ENCODE measurements around the gene HYCC1. TPM values are rescaled to one million over a fixed set of nuclear protein-coding genes. Genes with fewer than 3 reads are reported as not detected.

Gene HYCC1
- total RNA-seq, 1 experiment from 2014 or later: 125 TPM

DNA sequence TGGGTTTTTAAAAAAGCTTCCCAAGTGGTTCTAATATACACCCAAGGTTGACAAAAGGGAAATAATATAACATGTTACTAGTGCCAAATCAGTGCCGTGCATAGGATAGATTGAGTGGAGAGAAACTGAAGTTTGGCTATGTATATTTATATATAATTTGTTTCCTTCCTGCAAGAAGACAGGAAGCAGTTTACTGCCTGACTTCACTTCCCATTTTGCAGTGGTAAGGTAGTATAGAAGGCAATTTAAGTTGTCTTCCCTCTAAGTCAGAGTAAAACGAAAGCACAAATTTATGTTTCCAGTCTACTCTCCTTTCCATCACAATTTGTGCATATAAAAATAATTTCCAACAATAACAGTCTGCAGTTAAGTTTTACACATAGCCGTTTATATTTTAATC, 3.4 kb upstream of the HYCC1 start:
- ChIA-PET CTCF (interaction anchor here (3.4 kb wide), 1 partner anchor 9 kb away, joined by 10 read pairs; no protein-coding TSS in a partner anchor), POLR2A (no interaction called here)
- H3K36me3 Mint-ChIP-seq: no peaks in the 10 kb centered on the region
- DNase-seq (ENCODE audit: low spot score) (no peak), ATAC-seq (no peak)
- H3K4me3 Mint-ChIP-seq: no peak overlapping the region
- H3K4me1 Mint-ChIP-seq: peaks cover 22% of the 10 kb centered on the region
- H3K27me3 Mint-ChIP-seq (ENCODE audit: low read depth): peaks cover 2% of the 10 kb centered on the region; the same call in 1 of the 2 replicates
- TF ChIP-seq, protein P1, sequence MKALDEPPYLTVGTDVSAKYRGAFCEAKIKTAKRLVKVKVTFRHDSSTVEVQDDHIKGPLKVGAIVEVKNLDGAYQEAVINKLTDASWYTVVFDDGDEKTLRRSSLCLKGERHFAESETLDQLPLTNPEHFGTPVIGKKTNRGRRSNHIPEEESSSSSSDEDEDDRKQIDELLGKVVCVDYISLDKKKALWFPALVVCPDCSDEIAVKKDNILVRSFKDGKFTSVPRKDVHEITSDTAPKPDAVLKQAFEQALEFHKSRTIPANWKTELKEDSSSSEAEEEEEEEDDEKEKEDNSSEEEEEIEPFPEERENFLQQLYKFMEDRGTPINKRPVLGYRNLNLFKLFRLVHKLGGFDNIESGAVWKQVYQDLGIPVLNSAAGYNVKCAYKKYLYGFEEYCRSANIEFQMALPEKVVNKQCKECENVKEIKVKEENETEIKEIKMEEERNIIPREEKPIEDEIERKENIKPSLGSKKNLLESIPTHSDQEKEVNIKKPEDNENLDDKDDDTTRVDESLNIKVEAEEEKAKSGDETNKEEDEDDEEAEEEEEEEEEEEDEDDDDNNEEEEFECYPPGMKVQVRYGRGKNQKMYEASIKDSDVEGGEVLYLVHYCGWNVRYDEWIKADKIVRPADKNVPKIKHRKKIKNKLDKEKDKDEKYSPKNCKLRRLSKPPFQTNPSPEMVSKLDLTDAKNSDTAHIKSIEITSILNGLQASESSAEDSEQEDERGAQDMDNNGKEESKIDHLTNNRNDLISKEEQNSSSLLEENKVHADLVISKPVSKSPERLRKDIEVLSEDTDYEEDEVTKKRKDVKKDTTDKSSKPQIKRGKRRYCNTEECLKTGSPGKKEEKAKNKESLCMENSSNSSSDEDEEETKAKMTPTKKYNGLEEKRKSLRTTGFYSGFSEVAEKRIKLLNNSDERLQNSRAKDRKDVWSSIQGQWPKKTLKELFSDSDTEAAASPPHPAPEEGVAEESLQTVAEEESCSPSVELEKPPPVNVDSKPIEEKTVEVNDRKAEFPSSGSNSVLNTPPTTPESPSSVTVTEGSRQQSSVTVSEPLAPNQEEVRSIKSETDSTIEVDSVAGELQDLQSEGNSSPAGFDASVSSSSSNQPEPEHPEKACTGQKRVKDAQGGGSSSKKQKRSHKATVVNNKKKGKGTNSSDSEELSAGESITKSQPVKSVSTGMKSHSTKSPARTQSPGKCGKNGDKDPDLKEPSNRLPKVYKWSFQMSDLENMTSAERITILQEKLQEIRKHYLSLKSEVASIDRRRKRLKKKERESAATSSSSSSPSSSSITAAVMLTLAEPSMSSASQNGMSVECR (CRISPR knock-in tag; IDR thresholded peaks at IDR 0.05; ENCODE audit: borderline replicate concordance): no peak
- TF ChIP-seq, protein P2, sequence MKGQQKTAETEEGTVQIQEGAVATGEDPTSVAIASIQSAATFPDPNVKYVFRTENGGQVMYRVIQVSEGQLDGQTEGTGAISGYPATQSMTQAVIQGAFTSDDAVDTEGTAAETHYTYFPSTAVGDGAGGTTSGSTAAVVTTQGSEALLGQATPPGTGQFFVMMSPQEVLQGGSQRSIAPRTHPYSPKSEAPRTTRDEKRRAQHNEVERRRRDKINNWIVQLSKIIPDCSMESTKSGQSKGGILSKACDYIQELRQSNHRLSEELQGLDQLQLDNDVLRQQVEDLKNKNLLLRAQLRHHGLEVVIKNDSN (CRISPR knock-in tag; IDR thresholded peaks at IDR 0.05): no peak
- no peak for TF ChIP-seq TCF7 (CRISPR knock-in tag; IDR thresholded peaks at IDR 0.05; ENCODE audit: low read depth)
- TF ChIP-seq, protein P3, sequence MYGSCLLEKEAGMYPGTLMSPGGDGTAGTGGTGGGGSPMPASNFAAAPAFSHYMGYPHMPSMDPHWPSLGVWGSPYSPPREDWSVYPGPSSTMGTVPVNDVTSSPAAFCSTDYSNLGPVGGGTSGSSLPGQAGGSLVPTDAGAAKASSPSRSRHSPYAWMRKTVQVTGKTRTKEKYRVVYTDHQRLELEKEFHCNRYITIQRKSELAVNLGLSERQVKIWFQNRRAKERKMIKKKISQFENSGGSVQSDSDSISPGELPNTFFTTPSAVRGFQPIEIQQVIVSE (CRISPR knock-in tag; IDR thresholded peaks at IDR 0.05; ENCODE audit: borderline replicate concordance): no peak
- TF ChIP-seq FOXP1 (CRISPR knock-in tag; IDR thresholded peaks at IDR 0.05; ENCODE audit: borderline replicate concordance): no peak
- peaks cover 8% of the 10 kb centered on the region; the same call in 1 of the 2 replicates for H3K9me3 Mint-ChIP-seq
- H3K27ac Mint-ChIP-seq: no peak overlapping the region

DNA sequence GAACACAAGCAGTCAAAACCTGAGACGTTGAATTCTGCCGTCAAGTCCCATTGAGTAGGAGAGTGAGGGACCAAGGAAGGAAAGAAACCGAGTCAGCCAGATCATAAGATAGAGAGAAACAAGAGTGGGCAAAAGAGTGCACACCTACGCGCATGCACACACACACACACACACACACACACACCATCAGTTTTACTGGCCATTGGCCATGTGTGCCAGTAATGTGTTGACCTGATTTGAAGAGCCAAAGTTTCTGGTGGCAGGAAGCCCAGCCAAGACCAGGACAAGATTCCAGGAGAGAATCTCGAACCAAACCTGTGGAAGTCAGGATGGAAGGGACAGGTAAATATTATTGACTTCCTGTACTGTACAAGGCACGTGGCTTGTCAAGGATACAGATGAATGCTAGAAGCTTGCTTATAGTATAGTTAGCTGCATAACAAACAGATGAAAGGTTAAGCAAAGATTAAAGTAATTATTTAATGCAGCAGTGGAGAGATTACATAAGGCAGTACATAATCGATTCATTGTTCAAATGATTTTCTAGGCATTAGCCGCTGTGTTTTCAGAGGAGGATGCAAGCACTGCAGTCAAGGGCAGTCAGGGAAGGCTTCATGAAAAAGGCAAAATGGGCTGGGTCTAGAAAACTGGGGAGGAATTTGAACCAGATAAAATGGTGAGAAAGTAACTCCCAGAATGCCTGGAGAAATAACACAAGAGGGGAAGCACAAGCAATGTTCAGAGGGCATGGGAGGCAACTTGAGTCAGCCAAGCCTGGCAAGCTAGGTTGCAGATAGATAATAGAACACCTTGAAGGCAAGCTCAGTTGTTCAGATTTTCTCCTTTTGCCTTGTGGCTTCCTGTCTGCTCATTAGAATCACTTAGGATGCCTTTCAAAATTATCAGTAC, 2.7 kb upstream of the HYCC1 start:
- no peak overlapping the region for H3K27ac Mint-ChIP-seq
- peaks cover 5% of the 10 kb centered on the region; the same call in 1 of the 2 replicates for H3K9me3 Mint-ChIP-seq
- POLR2A ChIA-PET: interaction anchor here (0.6 kb wide), 1 partner anchor 41 kb away, joined by 3 read pairs; no protein-coding TSS in a partner anchor
- no peaks in the 10 kb centered on the region for H3K36me3 Mint-ChIP-seq
- no peak for DNase-seq (ENCODE audit: low spot score)
- ATAC-seq: no peak
- H3K4me3 Mint-ChIP-seq: no peak overlapping the region
- TF ChIP-seq, protein P4, sequence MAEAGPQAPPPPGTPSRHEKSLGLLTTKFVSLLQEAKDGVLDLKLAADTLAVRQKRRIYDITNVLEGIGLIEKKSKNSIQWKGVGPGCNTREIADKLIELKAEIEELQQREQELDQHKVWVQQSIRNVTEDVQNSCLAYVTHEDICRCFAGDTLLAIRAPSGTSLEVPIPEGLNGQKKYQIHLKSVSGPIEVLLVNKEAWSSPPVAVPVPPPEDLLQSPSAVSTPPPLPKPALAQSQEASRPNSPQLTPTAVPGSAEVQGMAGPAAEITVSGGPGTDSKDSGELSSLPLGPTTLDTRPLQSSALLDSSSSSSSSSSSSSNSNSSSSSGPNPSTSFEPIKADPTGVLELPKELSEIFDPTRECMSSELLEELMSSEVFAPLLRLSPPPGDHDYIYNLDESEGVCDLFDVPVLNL (CRISPR knock-in tag; IDR thresholded peaks at IDR 0.05; ENCODE audit: borderline replicate concordance, low read depth): no peak
- TF ChIP-seq ZNF396 (CRISPR knock-in tag; IDR thresholded peaks at IDR 0.05; ENCODE audit: borderline replicate concordance) (no peak), KAT7 (CRISPR knock-in tag; IDR thresholded peaks at IDR 0.05; ENCODE audit: borderline replicate concordance) (no peak), ZNF317 (CRISPR knock-in tag; IDR thresholded peaks at IDR 0.05; ENCODE audit: borderline replicate concordance, low read depth) (no peak), SOX15 (CRISPR knock-in tag; IDR thresholded peaks at IDR 0.05) (no peak), CBFB (CRISPR knock-in tag; IDR thresholded peaks at IDR 0.05; ENCODE audit: low read depth) (no peak)
- TF ChIP-seq, protein P5, sequence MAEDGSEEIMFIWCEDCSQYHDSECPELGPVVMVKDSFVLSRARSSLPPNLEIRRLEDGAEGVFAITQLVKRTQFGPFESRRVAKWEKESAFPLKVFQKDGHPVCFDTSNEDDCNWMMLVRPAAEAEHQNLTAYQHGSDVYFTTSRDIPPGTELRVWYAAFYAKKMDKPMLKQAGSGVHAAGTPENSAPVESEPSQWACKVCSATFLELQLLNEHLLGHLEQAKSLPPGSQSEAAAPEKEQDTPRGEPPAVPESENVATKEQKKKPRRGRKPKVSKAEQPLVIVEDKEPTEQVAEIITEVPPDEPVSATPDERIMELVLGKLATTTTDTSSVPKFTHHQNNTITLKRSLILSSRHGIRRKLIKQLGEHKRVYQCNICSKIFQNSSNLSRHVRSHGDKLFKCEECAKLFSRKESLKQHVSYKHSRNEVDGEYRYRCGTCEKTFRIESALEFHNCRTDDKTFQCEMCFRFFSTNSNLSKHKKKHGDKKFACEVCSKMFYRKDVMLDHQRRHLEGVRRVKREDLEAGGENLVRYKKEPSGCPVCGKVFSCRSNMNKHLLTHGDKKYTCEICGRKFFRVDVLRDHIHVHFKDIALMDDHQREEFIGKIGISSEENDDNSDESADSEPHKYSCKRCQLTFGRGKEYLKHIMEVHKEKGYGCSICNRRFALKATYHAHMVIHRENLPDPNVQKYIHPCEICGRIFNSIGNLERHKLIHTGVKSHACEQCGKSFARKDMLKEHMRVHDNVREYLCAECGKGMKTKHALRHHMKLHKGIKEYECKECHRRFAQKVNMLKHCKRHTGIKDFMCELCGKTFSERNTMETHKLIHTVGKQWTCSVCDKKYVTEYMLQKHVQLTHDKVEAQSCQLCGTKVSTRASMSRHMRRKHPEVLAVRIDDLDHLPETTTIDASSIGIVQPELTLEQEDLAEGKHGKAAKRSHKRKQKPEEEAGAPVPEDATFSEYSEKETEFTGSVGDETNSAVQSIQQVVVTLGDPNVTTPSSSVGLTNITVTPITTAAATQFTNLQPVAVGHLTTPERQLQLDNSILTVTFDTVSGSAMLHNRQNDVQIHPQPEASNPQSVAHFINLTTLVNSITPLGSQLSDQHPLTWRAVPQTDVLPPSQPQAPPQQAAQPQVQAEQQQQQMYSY (CRISPR knock-in tag; IDR thresholded peaks at IDR 0.05): no peak
- TF ChIP-seq, protein P6, sequence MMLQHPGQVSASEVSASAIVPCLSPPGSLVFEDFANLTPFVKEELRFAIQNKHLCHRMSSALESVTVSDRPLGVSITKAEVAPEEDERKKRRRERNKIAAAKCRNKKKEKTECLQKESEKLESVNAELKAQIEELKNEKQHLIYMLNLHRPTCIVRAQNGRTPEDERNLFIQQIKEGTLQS (CRISPR knock-in tag; conservative IDR thresholded peaks at IDR 0.05): no peak
- TF ChIP-seq, protein P7, sequence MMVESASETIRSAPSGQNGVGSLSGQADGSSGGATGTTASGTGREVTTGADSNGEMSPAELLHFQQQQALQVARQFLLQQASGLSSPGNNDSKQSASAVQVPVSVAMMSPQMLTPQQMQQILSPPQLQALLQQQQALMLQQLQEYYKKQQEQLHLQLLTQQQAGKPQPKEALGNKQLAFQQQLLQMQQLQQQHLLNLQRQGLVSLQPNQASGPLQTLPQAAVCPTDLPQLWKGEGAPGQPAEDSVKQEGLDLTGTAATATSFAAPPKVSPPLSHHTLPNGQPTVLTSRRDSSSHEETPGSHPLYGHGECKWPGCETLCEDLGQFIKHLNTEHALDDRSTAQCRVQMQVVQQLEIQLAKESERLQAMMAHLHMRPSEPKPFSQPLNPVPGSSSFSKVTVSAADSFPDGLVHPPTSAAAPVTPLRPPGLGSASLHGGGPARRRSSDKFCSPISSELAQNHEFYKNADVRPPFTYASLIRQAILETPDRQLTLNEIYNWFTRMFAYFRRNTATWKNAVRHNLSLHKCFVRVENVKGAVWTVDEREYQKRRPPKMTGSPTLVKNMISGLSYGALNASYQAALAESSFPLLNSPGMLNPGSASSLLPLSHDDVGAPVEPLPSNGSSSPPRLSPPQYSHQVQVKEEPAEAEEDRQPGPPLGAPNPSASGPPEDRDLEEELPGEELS (CRISPR knock-in tag; IDR thresholded peaks at IDR 0.05): no peak
- no peaks in the 10 kb centered on the region for H3K27me3 Mint-ChIP-seq (ENCODE audit: low read depth)
- H3K4me1 Mint-ChIP-seq: peaks cover 20% of the 10 kb centered on the region
- CTCF ChIA-PET: interaction anchor here (1.5 to 3.4 kb wide), 2 partner anchors 10 to 21 kb away, joined by 6 to 10 read pairs; no protein-coding TSS in a partner anchor

Data from WTC11 (cell line).